ENCODE data around the gene MATN3.

DNA sequence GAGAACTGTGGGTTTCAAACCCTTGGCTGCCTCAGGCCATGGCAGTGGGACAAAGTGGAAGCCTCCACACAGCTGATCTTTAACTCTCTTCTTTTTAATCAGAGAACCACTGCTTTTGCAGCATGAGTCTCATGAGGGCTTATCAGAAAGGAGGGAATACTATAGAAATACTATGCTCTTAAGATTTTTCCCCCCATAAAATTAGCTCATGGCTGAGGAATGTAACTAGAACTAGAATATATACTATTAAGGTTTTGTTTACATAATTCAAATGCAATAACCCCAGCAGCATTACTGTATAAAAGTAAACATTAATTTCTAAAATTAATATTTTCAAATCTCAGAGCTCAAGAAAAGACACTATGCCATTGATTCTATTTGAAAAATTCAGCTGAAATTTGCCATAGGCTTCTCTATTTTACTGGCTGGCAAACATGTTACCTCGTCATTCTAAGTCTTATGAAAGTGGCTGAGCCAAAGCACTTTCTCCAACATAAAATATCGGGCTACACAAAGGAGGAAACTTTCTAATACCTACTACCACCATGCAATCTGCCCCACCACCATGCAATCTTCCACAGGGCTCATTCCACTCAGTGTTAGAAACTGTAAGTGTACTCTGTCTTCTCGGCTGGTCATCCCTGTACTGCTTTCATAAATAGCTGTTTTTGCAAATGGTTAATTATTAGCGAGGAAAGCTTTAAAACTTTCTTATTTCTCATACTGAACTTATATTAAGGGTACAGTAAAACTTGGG is 65.1 kb downstream of the MATN3 start:
- TF ChIP-seq CTCF (IDR thresholded peaks at IDR 0.05) (no peak), POLR2A (IDR thresholded peaks at IDR 0.05) (no peak)
